ENCODE measurements around the gene RUVBL1. TPM values are rescaled to one million over a fixed set of nuclear protein-coding genes. Genes with fewer than 3 reads are reported as not detected.

The RUVBL1 gene
- total and polyA plus RNA-seq, 10 of the 15 experiments (the other 5 are each of a cell fraction or from before 2014, with no cell fraction given) = 15.2 to 142 (median 84.2) TPM

- TF ChIP-seq USF1 (IDR thresholded peaks at IDR 0.05; ENCODE audit: borderline replicate concordance, extremely low read length, insufficient read depth, low read depth, low read length) = no peak
- TF ChIP-seq RB1 (IDR thresholded peaks at IDR 0.05; ENCODE audit: borderline replicate concordance) = peak; percentile 82; the same call in 1 of the 2 replicates
- peak; percentile 48; the same call in 1 of the 2 replicates for TF ChIP-seq RELB (IDR thresholded peaks at IDR 0.05; ENCODE audit: low read depth)
- TF ChIP-seq CEBPZ (IDR thresholded peaks at IDR 0.05; ENCODE audit: low read depth, low read length) = no peak
- no peak for TF ChIP-seq NRF1 (conservative IDR thresholded peaks at IDR 0.05; ENCODE audit: low read depth, low read length)
- peak; percentile 72; the same call in 1 of the 2 replicates for TF ChIP-seq TARDBP (IDR thresholded peaks at IDR 0.05; ENCODE audit: borderline replicate concordance)
- no peak for TF ChIP-seq CHD1 (IDR thresholded peaks at IDR 0.05; ENCODE audit: low read depth, low read length)
- no peak for TF ChIP-seq PRDM15 (CRISPR knock-in tag; IDR thresholded peaks at IDR 0.05)
- TF ChIP-seq ZNF274 (IDR thresholded peaks at IDR 0.05; ENCODE audit: insufficient read depth, insufficient read length) = no peak
- peak; percentile 28; the same call in 1 of the 2 replicates for TF ChIP-seq PKNOX1 (IDR thresholded peaks at IDR 0.05)
- TF ChIP-seq NFIC (IDR thresholded peaks at IDR 0.05; ENCODE audit: low read depth, low read length) = no peak
- no peak for TF ChIP-seq SUPT20H (IDR thresholded peaks at IDR 0.05; ENCODE audit: borderline replicate concordance, control insufficient read depth, low read depth, low read length)
- TF ChIP-seq NR2C1 (IDR thresholded peaks at IDR 0.05) = peak; percentile 79
- peak; percentile 52; the same call in 1 of the 2 replicates for TF ChIP-seq MXI1 (IDR thresholded peaks at IDR 0.05; ENCODE audit: low read depth, low read length)
- TF ChIP-seq TCF7 (IDR thresholded peaks at IDR 0.05; ENCODE audit: borderline replicate concordance) = no peak
- 0 out of 2 replicates have a peak, but pooled peaks have one; percentile 28 for TF ChIP-seq E2F4 (IDR thresholded peaks at IDR 0.05; ENCODE audit: low read depth, low read length)
Measured at GRCh38 chr3:128153156-128154041, 29.8 kb upstream of the RUVBL1 start, which contains the start of gene EEFSEC (continued).
